NCI-H446 treated with DMSO at 0.1 percent for 48 hours (cell line): Measurements from ENCODE around the gene NANOS1.
A peak's percentile ranks its signal among the peaks of the same experiment; 100 is the strongest.

Experiments
- DNase-seq: peaks from one replicate; lab custom pipeline; 2025; lab: John Stamatoyannopoulos, UW

NANOS1 gene

GRCh38 chr10:119060107-119060506, 30.6 kb downstream of the NANOS1 start:
- DNase-seq = no peak

- DNase-seq = no peak
Measured at GRCh38 chr10:119061352-119061751, 31.8 kb downstream of the NANOS1 start.

GRCh38 chr10:119061926-119062325, 32.4 kb downstream of the NANOS1 start:
- no peak for DNase-seq

- DNase-seq = no peak
Measured at GRCh38 chr10:119070395-119071165, 41.1 kb downstream of the NANOS1 start.

- DNase-seq = no peak
Measured at GRCh38 chr10:119073584-119073983, 44.1 kb downstream of the NANOS1 start.

- no peak for DNase-seq
Measured at GRCh38 chr10:119078422-119079179, 49.1 kb downstream of the NANOS1 start.

- DNase-seq = no peak
Measured at GRCh38 chr10:119079599-119080520, 50.3 kb downstream of the NANOS1 start.

- peak; percentile 71 for DNase-seq
Measured at GRCh38 chr10:119080521-119081259, 51.2 kb downstream of the NANOS1 start, which contains the start of gene EIF3A. Gene EIF3A (minus strand): TSS chr10:119080817. CDS start chr10:119080676, 141 bp downstream.
